ENCODE measurements around the gene UCMA.

The UCMA gene

DNA sequence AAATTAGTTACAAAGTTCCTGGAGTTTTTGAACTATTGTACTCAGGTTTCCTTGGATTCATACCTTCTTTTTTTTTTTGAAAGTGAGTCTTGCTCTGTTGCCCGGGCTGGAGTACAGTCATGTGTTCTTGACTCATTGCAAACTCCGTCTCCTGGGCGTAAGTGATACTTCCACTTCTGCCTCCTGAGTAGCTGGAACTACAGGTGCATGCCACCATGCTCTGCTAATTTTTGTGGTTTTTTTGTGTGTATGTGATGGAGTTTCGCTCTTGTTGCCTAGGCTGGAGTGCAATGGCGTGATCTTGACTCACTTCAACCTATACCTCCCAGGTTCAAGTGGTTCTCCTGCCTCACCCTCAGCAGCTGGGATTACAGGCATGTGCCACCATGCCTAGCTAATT is 50.5 kb downstream of the UCMA start:
- no peak for ATAC-seq (ENCODE audit: insufficient read depth, low read depth)

DNA sequence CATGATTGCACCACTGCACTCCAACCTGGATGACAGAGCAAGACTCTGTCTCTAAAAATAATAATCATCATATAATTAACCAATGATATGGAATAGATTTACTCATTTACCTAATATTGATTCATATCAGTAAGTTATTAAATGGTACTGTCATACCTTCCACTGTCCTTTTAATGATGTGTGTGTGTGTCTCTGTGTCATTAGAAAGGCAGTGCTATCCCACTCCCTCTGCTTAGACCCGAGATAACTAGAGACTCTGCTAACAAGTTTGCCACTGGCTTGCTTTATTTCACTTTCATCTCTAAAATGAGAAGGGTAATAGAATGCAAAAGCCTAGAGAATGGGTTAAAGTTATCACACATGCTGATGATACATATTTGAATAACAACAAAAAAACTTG is 51.8 kb downstream of the UCMA start:
- Histone ChIP-seq H3K27ac (ENCODE audit: low read length) (no peak overlapping the region), H2AFZ (ENCODE audit: low read depth, low read length) (no peak overlapping the region), H3K27me3 (ENCODE audit: insufficient read depth, low read length, poor library complexity) (no peaks in the 10 kb centered on the region), H3K36me3 (ENCODE audit: insufficient read depth, low read length) (peaks cover 99% of the 10 kb centered on the region), H3K4me1 (ENCODE audit: insufficient read depth, low read length) (no peaks in the 10 kb centered on the region), H3K79me2 (ENCODE audit: insufficient read depth, low read length) (peaks cover 10% of the 10 kb centered on the region), H3K4me3 (ENCODE audit: low read depth in 1 of 2, low read length in 2 of 2) (no peak overlapping the region), H3K9ac (ENCODE audit: low read depth, low read length) (no peak overlapping the region), H3K4me2 (ENCODE audit: insufficient read depth, low read length) (no peak overlapping the region), H3K9me3 (ENCODE audit: insufficient read depth, low read length, severe bottlenecking) (no peaks in the 10 kb centered on the region), H4K20me1 (ENCODE audit: insufficient read depth, low read length) (peaks cover 7% of the 10 kb centered on the region; the same call in 1 of the 2 replicates)
- ATAC-seq (ENCODE audit: insufficient read depth, low read depth) (no peak), DNase-seq (no peak)
- TF ChIP-seq, protein P1, sequence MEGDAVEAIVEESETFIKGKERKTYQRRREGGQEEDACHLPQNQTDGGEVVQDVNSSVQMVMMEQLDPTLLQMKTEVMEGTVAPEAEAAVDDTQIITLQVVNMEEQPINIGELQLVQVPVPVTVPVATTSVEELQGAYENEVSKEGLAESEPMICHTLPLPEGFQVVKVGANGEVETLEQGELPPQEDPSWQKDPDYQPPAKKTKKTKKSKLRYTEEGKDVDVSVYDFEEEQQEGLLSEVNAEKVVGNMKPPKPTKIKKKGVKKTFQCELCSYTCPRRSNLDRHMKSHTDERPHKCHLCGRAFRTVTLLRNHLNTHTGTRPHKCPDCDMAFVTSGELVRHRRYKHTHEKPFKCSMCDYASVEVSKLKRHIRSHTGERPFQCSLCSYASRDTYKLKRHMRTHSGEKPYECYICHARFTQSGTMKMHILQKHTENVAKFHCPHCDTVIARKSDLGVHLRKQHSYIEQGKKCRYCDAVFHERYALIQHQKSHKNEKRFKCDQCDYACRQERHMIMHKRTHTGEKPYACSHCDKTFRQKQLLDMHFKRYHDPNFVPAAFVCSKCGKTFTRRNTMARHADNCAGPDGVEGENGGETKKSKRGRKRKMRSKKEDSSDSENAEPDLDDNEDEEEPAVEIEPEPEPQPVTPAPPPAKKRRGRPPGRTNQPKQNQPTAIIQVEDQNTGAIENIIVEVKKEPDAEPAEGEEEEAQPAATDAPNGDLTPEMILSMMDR (IDR thresholded peaks at IDR 0.05; ENCODE audit: borderline replicate concordance, extremely low read depth, low read length, poor library complexity, severe bottlenecking) = no peak
- TF ChIP-seq EZH2 (IDR thresholded peaks at IDR 0.05; ENCODE audit: borderline replicate concordance, low read depth, low read length, severe bottlenecking) = no peak

More for the DNA sequence above, 50.5 kb downstream of the UCMA start:
- H3K79me2 ChIP-seq (ENCODE audit: insufficient read depth, low read length) = peaks cover 5% of the 10 kb centered on the region
- H4K20me1 ChIP-seq (ENCODE audit: insufficient read depth, low read length) = peaks cover 2% of the 10 kb centered on the region
- no peak overlapping the region for H3K4me2 ChIP-seq (ENCODE audit: insufficient read depth, low read length)
- no peaks in the 10 kb centered on the region for H3K4me1 ChIP-seq (ENCODE audit: insufficient read depth, low read length)
- H3K27ac ChIP-seq (ENCODE audit: low read length) = no peak overlapping the region
- H3K9me3 ChIP-seq (ENCODE audit: insufficient read depth, low read length, severe bottlenecking) = no peaks in the 10 kb centered on the region
- no peak overlapping the region for H3K4me3 ChIP-seq (ENCODE audit: low read depth in 1 of 2, low read length in 2 of 2)
- H3K27me3 ChIP-seq (ENCODE audit: insufficient read depth, low read length, poor library complexity) = no peaks in the 10 kb centered on the region
- peaks cover 99% of the 10 kb centered on the region for H3K36me3 ChIP-seq (ENCODE audit: insufficient read depth, low read length)
- TF ChIP-seq, protein P1 (IDR thresholded peaks at IDR 0.05; ENCODE audit: borderline replicate concordance, extremely low read depth, low read length, poor library complexity, severe bottlenecking) = no peak
- no peak for TF ChIP-seq EZH2 (IDR thresholded peaks at IDR 0.05; ENCODE audit: borderline replicate concordance, low read depth, low read length, severe bottlenecking)
- no peak for DNase-seq
- no peak overlapping the region for H3K9ac ChIP-seq (ENCODE audit: low read depth, low read length)
- no peak overlapping the region for H2AFZ ChIP-seq (ENCODE audit: low read depth, low read length)

DNA sequence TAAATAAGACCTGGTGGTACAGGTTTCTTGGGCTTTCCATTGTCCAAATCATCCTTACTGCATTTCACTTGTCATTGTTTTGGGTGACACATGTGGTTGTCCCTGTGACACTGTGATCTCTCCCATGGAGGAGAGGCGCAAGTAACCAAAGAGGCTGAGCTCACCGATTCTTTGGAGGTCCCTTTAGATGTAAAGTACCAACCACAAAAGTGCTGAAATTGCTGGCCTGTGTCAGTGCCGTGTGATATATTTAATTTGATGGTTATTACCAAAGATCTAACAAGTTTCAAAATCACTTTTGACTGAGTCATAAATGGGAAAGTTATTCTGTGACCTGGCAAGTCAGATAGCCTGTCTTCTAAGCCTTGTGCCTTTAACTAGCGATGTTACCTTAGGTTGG is 53.4 kb downstream of the UCMA start:
- Histone ChIP-seq H3K79me2 (ENCODE audit: insufficient read depth, low read length) (peaks cover 14% of the 10 kb centered on the region), H2AFZ (ENCODE audit: low read depth, low read length) (no peak overlapping the region), H3K4me2 (ENCODE audit: insufficient read depth, low read length) (no peak overlapping the region), H3K9me3 (ENCODE audit: insufficient read depth, low read length, severe bottlenecking) (no peaks in the 10 kb centered on the region), H3K27ac (ENCODE audit: low read length) (no peak overlapping the region), H4K20me1 (ENCODE audit: insufficient read depth, low read length) (peaks cover 5% of the 10 kb centered on the region; the same call in 1 of the 2 replicates), H3K36me3 (ENCODE audit: insufficient read depth, low read length) (peaks cover 96% of the 10 kb centered on the region), H3K27me3 (ENCODE audit: insufficient read depth, low read length, poor library complexity) (no peaks in the 10 kb centered on the region), H3K4me1 (ENCODE audit: insufficient read depth, low read length) (no peaks in the 10 kb centered on the region), H3K9ac (ENCODE audit: low read depth, low read length) (no peak overlapping the region), H3K4me3 (ENCODE audit: low read depth in 1 of 2, low read length in 2 of 2) (no peak overlapping the region)
- DNase-seq = no peak
- no peak for TF ChIP-seq EZH2 (IDR thresholded peaks at IDR 0.05; ENCODE audit: borderline replicate concordance, low read depth, low read length, severe bottlenecking)
- TF ChIP-seq, protein P1 (IDR thresholded peaks at IDR 0.05; ENCODE audit: borderline replicate concordance, extremely low read depth, low read length, poor library complexity, severe bottlenecking) = no peak
- no peak for ATAC-seq (ENCODE audit: insufficient read depth, low read depth)

DNA sequence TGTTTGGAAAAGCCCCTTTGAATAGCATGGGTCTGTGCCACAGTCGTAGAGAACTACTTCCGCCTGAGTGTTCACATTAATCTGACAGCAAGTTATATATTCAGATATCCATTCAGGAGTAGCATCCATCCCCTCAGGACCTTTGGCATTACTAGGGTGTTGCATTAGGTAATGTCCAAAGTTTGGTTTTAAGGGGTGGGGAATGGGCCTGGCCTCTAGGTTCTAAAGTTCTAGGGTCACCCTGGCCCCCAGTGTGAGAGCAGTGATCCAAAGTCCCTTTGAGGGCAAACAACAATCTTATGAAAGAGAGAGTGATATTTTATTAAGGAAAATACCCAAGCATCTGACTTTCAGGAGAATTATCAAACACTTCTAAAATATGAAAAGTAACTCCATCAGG is 60.6 kb downstream of the UCMA start:
- DNase-seq (no peak), ATAC-seq (ENCODE audit: insufficient read depth, low read depth) (no peak)
- Histone ChIP-seq H3K4me3 (ENCODE audit: low read depth in 1 of 2, low read length in 2 of 2) (no peak overlapping the region), H3K4me2 (ENCODE audit: insufficient read depth, low read length) (no peak overlapping the region), H2AFZ (ENCODE audit: low read depth, low read length) (no peak overlapping the region), H3K27me3 (ENCODE audit: insufficient read depth, low read length, poor library complexity) (no peaks in the 10 kb centered on the region), H3K9me3 (ENCODE audit: insufficient read depth, low read length, severe bottlenecking) (no peaks in the 10 kb centered on the region), H3K79me2 (ENCODE audit: insufficient read depth, low read length) (peaks cover 36% of the 10 kb centered on the region), H3K36me3 (ENCODE audit: insufficient read depth, low read length) (peaks cover 95% of the 10 kb centered on the region), H3K9ac (ENCODE audit: low read depth, low read length) (no peak overlapping the region), H4K20me1 (ENCODE audit: insufficient read depth, low read length) (peaks cover 27% of the 10 kb centered on the region), H3K27ac (ENCODE audit: low read length) (no peak overlapping the region), H3K4me1 (ENCODE audit: insufficient read depth, low read length) (no peaks in the 10 kb centered on the region)
- TF ChIP-seq, protein P1 (IDR thresholded peaks at IDR 0.05; ENCODE audit: borderline replicate concordance, extremely low read depth, low read length, poor library complexity, severe bottlenecking) = no peak
- no peak for TF ChIP-seq EZH2 (IDR thresholded peaks at IDR 0.05; ENCODE audit: borderline replicate concordance, low read depth, low read length, severe bottlenecking)

All from DND-41 (cell line).